ENCODE data around the gene GPR45. TPM values are rescaled to one million over a fixed set of nuclear protein-coding genes. Genes with fewer than 3 reads are reported as not detected.

The GPR45 gene
- polyA plus RNA-seq, 2 of the 4 experiments (the other 2 are of a cell fraction): not detected

DNA sequence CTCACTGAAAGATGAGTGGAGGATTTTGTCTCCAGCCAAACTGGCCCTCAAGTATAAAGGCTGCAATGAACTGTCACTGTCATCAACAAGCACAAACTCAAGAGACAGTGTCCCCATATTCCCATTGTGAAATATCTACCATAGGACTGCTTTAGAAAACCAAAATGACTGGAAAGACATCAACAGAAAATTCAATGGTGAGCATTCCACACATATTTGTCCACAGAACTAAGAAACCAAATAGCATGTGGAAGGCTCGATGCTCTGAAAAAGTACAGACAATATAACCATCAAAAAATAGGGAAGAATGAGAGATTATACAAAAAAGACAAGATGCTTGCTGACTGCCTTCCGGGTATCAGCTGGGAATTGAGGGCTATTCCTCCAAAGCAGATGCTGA, 50.4 kb downstream of the GPR45 start:
- DNase-seq (ENCODE audit: low read depth in 1 of 2, low spot score in 1 of 2) (no peak), FAIRE-seq (no peak), ATAC-seq (no peak)
- ChIA-PET CTCF (no interaction called here), POLR2A (no interaction called here)
- Histone ChIP-seq H3K4me3 (no peak overlapping the region), H3K4me1 (no peaks in the 10 kb centered on the region), H3K9me3 (no peaks in the 10 kb centered on the region), H3K27ac (no peak overlapping the region), H3K4me2 (no peak overlapping the region)
- no peak for TF ChIP-seq RCOR1 (IDR thresholded peaks at IDR 0.05; ENCODE audit: low read depth, low read length)
- no peak for TF ChIP-seq ESRRA (IDR thresholded peaks at IDR 0.05; ENCODE audit: borderline replicate concordance, low read length)
- no peak for TF ChIP-seq CHD4 (IDR thresholded peaks at IDR 0.05; ENCODE audit: borderline replicate concordance)
- no peak for TF ChIP-seq CEBPB (IDR thresholded peaks at IDR 0.05)
- no peak for TF ChIP-seq BCL3 (IDR thresholded peaks at IDR 0.05)
- TF ChIP-seq REST (IDR thresholded peaks at IDR 0.05): no peak
- no peak for TF ChIP-seq ELK1 (IDR thresholded peaks at IDR 0.05; ENCODE audit: low read depth, low read length)
- TF ChIP-seq TFCP2L1 (CRISPR knock-in tag; IDR thresholded peaks at IDR 0.05): no peak
- 90% methylated on average over 2 of the region's 2 CpGs for WGBS (ENCODE audit: missing lambda C conversion rate)

Other genes starting within 250 kb of the GPR45 start
- gene MRPS9, start 203.7 kb upstream of the GPR45 start, polyA plus RNA-seq (2011; rRNA removed): 30.7 and 54.4 TPM in 2 replicates
- 40.5 to 45.5 TPM (median 42.5 TPM) in 3 replicates for gene MRPS9, start 203.7 kb upstream of the GPR45 start, polyA plus RNA-seq (2017; fragmentation: RNase III; extraction: RNeasy Plus Mini Kit Qiagen cat#74134 plus additional on column Dnase treatment)
- 9.0 and 14.5 TPM in 2 replicates for gene TGFBRAP1, start 88.0 kb downstream of the GPR45 start, polyA plus RNA-seq (2011; rRNA removed)
- gene TGFBRAP1, start 88.0 kb downstream of the GPR45 start, polyA plus RNA-seq (2017; fragmentation: RNase III; extraction: RNeasy Plus Mini Kit Qiagen cat#74134 plus additional on column Dnase treatment): 13.3 to 13.7 TPM (median 13.6 TPM) in 3 replicates
- gene C2orf49, start 95.8 kb downstream of the GPR45 start, polyA plus RNA-seq (2011; rRNA removed): 19.0 and 25.7 TPM in 2 replicates
- gene C2orf49, start 95.8 kb downstream of the GPR45 start, polyA plus RNA-seq (2017; fragmentation: RNase III; extraction: RNeasy Plus Mini Kit Qiagen cat#74134 plus additional on column Dnase treatment): 18.4 to 19.4 TPM (median 19.0 TPM) in 3 replicates
- 85.9 and 97.6 TPM in 2 replicates for gene FHL2, start 157.3 kb downstream of the GPR45 start, polyA plus RNA-seq (2011; rRNA removed)
- gene FHL2, start 157.3 kb downstream of the GPR45 start, polyA plus RNA-seq (2017; fragmentation: RNase III; extraction: RNeasy Plus Mini Kit Qiagen cat#74134 plus additional on column Dnase treatment): 57.9 to 70.3 TPM (median 68.1 TPM) in 3 replicates

All from A549 (cell line).